ENCODE results near the gene JAK2. TPM values are rescaled to one million over a fixed set of nuclear protein-coding genes. Genes with fewer than 3 reads are reported as not detected.

JAK2 gene
- total RNA-seq, 1 donor from 2014 or later: 12.7 TPM

DNA sequence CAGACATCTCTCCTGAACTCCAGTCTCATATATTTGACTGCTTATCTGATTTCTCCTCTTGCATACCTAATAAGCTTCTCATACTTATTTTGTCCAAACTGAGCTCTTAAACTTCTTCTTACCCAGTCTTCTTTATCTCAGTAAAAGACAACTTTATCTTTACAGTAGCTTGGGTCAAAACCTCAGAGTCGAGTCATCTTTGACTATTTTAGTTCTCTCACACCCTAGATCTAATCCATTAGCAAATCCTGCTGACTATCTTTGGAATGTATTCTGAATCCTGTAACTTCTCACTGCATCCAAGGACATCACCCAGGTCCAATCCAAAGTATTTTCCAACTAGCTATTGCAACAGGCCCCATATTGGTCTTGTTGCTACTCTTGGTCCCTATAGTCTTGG lies 11.8 kb upstream of the JAK2 start:
- no peak for ATAC-seq (ENCODE audit: poor library complexity)
- DNase-seq: no peak
- intact Hi-C loops (cut with DNase I): no loop called here

DNA sequence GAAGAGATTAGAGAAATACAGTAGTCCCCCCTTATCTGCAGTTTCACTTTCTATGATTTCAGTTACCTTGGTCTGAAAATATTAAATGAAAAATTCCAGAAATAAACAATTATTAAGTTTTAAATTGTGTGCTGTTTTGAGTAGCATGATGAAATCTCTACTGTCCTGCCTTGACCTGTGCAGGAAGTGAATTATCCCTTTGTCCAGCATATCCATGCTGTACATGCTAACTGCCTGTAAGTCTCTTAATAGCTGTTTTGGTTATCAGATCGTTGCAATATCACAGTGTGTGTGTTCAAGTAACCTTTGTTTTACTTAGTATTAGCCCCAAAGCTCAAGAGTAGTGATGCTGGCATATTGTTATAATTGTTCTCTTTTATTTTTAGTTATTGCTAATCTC lies 11.2 kb upstream of the JAK2 start:
- no peak for ATAC-seq (ENCODE audit: poor library complexity)
- intact Hi-C loops (cut with DNase I): no loop called here
- no peak for DNase-seq

DNA sequence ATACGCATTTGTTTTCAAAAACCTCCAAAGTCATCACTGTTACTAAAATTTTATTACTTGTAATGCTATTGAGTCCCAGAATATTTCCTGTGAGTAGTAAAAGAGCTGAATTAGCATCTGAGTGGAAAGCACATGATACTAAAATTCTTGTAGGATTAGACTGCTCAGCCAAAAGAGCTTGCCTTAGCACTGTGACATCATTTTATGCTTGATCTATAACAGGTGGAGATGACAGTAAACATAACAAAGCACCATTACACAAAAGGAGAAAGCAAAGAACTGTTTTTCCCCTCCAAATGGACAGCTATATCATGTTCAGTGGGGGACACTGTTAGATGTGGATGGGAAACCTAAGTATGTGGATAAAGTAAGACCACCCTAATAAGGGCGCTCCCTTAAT lies 5.8 kb upstream of the JAK2 start:
- intact Hi-C loops (cut with DNase I): no loop called here
- no peak for DNase-seq
- ATAC-seq (ENCODE audit: poor library complexity): no peak

DNA sequence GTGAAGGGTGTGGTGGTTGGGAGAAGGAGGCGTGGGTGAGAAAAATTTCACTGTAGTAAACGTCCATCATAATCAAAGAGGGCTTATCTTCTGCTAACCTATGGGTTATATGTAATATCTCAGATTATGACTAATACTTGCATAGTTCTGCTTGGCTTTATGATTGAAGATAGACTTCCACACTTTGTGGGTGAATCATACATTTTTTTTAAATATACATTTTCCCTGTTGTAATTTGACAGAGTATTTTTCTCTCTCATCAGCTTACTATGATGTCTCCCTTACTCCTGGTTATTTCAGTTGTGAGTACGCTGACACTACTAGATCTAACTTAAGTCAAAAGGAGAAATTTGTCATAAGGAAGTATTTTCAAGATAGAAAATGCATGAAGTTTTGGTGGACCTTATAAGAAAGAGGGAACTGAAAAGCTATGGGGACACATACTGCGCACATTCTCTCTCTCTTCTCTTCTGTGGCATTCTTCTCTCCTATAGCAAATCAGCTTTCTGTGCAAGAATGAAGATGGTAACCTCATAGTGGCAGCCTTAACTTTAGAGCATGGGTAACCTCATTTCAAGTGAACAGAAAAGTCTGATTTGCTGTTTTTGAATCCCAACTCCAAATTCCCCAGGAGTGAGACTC lies 4.9 kb upstream of the JAK2 start:
- ATAC-seq (ENCODE audit: poor library complexity): no peak
- intact Hi-C loops (cut with DNase I): loop anchor here (10.0 kb wide), 1 partner anchor 185 kb away; the partner anchor contains the start of gene RCL1
- no peak for DNase-seq

DNA sequence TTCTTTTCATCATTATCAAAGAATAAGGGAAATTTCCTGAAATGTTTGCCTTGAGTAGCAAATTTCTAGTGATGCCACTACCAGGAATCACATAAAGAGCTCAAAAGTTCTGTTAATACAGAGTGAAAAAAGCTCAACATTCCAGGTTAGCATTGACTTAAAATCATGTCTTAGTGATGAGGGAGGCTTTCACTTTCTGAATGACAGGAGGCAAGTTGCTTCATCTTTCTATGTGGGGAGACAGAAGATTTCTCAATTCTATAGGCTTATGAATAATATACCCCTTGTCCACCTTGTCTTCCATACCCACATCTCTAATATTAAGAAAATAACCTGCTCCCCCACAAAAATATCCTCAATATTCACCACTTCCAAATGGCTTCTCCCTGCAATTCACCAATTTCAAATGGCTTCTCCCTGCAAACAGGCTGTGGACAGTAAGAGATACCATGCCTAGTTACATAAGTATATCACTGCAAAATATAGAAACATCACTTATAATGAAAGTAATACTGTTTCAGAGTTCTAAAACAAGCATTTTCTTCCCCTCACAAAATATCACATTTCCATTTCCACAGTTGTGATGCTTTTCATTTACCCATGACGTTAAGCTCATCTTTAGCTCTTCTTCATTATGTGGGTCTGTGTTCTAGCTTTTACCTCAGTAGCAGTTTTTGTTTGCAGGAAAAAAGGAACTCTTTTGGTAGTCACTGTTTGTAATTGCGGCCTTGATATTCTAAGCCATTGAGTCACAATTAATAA lies 2.2 kb upstream of the JAK2 start:
- intact Hi-C loops (cut with DNase I): loop anchor here (10.0 kb wide), 1 partner anchor 188 kb away; the partner anchor contains the start of gene RCL1
- ATAC-seq (ENCODE audit: poor library complexity) (no peak), DNase-seq (no peak)

DNA sequence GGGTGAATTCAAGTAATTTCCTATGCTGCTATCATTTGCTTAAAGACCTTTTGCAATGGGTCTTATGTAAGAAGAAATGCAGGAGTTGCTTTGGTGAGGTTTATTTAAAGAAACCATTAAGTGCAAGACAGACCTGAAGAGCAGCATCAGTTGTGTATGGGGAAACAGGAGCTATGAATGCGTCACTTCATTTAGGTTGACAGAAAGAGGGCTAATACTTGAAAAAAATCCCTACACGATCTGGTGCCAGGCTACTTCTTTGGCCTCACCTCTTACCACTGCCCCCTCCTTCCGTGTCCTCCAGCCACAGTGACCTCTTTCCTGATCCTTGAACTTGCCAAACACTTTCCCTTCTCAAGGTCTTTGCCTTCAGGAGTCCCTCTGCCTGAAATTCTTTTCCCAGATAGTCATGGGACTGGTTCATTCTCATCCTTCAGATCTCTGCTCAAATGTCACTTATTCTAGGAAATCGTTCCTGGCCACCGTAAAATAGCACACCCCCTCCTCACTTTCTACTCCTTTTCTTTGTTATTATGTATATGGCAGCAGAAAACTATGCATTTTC lies 1.4 kb upstream of the JAK2 start:
- DNase-seq (no peak), ATAC-seq (ENCODE audit: poor library complexity) (no peak)
- intact Hi-C loops (cut with DNase I): loop anchor here (10.0 kb wide), 1 partner anchor 189 kb away; the partner anchor contains the start of gene RCL1

DNA sequence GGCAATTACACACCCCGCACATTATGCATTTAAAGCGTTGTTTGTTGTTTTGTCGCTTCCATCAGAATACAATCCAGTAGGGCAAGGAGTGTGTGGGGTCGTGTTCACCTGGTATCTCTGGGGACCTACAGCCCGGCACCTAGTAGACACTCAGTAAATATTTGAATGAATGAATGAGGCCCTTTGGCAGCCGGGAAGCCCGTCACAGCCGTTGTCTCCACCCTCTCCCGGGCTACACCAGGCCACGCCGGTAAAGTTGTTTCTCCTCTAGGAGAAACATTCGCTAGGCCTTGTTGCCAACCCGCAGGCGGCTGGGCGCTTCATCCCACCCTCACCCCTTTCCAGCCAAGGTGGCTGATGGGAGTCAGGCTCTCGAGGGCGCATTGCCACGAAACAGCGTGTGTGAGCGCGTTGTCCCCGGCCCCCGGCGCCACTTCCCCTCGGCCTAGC lies 876 bp upstream of the JAK2 start:
- ATAC-seq (ENCODE audit: poor library complexity) (peak; percentile 24), DNase-seq (no peak)
- intact Hi-C loops (cut with DNase I): loop anchor here (10.0 kb wide), 1 partner anchor 189 kb away; the partner anchor contains the start of gene RCL1

DNA sequence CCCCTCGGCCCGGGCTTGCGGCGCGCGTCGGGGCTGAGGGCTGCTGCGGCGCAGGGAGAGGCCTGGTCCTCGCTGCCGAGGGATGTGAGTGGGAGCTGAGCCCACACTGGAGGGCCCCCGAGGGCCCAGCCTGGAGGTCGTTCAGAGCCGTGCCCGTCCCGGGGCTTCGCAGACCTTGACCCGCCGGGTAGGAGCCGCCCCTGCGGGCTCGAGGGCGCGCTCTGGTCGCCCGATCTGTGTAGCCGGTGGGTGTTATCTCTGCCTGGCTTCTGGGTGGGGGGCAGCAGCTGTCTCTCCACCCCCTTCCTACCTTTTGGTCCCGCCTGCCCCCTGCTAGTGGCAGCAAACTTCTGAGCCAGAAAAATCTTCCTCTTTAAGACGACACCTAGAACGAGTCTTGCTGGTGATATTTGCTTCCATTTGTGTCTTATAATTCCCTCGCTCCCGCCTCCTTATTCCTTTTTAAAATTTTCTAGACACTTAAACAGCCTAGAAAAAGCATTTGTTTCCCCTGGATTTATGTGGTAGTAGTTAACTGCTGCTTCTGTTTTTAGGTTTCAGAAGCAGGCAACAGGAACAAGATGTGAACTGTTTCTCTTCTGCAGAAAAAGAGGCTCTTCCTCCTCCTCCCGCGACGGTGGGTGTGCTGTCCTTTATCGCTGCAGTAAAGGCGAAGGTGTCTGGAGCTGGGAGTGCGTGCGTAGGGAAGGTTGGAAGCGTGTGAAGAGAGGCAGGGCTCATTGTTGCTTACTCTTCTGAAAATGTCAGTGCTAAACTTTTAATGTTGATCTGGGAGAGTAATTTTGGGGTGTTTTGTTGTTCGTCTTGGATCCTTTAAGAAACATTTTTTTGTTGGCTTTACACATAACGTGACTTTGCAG lies 554 bp downstream of the JAK2 start:
- peak; percentile 32 for ATAC-seq (ENCODE audit: poor library complexity)
- DNase-seq: peak; percentile 54
- intact Hi-C loops (cut with DNase I): loop anchor here (5.0 to 10.0 kb wide), 2 partner anchors 191 to 223 kb away; partner anchors contain the start of gene RCL1

DNA sequence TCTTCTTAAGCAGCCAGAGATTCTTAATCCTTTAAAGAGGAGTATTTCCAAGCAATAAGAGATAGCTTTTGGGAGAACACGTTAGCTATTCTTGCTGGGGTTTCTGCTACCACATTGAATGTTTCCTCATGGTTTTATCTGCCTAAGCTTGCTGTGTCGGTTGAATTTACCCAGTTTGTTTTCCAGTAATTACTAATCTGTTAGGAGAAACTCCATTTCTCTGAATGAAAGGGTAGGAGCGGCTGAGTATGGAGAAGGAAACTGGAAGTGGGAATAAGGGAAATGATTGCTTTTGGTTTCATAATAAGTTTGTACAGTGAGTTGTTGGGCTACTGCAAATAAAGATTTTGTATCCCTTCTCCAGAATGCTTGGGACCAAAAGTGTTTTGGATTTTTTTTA lies 1.2 kb downstream of the JAK2 start:
- no peak for DNase-seq
- no peak for ATAC-seq (ENCODE audit: poor library complexity)
- intact Hi-C loops (cut with DNase I): loop anchor here (5.0 to 10.0 kb wide), 2 partner anchors 191 to 224 kb away; partner anchors contain the start of gene RCL1

DNA sequence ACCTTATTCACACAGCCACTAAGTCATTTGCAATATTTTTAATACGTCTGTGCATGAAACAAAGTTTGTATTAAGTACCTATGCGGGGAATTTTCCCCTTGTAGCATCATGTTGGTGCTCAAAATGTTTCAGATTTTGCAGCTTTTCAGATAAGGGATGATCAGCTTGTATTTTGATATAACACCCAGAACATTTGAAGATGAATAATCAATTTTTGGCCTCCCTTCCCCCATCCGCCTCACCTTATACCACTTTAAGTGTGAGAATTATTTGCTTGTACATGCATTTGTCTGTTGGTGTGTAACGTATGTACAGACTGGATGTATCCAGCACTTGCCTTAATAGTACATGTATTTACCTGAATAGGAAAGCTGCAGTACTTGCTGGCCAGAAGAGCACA lies 1.7 kb downstream of the JAK2 start:
- intact Hi-C loops (cut with DNase I): loop anchor here (5.0 to 10.0 kb wide), 2 partner anchors 192 to 224 kb away; partner anchors contain the start of gene RCL1
- no peak for DNase-seq
- ATAC-seq (ENCODE audit: poor library complexity): no peak

DNA sequence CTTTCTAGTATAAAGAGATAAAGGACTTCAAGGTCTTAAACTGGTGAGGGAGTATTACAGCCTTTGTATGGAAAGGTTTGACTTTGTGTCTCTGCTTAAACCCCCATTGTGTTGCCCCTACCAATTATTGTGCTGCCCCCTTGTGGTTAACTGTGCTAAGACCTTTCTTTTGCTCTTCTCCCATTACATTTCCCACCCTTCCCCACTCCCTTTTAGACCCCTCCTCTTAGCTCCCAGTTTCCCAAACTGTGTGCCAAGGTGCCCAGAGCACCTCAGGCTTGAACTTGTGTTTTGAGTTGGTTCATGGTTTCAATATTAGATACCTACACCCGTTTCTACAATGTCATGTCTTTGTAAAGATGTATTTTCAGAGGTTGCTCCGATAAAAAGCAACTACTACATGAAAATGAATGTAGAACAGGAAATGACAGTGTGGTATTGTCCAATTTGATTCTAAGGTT lies 2.9 kb downstream of the JAK2 start:
- DNase-seq (no peak), ATAC-seq (ENCODE audit: poor library complexity) (no peak)
- intact Hi-C loops (cut with DNase I): loop anchor here (5.0 to 10.0 kb wide), 2 partner anchors 193 to 226 kb away; partner anchors contain the start of gene RCL1

DNA sequence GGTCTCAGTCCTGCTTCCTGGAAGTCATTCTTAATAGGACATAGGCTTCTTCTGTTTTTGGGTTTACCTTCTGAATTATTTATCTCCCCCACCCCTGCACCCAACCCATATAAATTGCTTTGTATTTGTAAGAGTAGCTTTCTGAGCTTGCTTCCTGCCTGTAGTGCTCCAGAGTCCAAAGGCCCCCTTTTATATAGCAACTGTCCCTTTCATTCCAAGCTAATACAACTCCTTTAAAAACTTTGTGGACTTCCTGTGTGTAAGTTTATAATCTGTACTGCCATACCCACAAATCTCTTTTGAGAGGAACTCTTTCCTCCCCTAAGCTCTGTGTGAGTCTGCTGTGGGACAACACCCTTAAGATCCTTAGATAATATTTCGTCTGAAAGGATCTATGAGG lies 7.8 kb downstream of the JAK2 start:
- no peak for ATAC-seq (ENCODE audit: poor library complexity)

DNA sequence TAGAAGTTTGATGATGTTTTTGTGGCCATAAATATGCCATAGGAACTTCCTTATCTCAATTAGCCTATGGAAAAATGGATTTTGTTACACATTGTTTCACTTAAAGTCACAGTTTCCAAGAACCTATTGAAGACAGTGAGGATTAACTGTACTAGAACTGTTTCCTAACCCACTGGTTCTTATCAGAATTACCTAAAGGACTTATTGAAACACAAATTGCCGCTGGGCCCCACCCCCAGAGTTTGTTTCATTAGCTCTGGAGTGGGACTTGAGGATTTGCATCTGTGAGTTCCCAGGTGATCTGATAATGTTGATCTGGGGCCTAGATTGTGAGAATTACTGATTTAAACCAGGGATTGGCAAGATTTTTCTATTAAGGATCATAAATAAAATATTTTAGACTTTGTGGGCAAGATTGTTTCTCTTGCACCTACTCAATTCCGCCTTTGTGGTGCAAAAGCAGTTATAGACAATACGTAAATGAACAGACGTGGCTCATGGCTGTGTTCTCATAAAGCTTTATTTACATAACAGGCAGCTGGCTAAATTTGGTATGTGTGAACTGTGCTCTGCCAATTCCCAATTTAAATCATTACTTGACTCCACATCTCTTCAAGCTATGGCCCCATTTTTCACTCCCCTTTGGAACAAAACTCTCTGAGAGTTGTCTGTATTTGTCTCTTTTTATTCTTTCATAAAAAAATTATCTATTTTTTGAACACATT lies 9.3 kb downstream of the JAK2 start:
- ATAC-seq (ENCODE audit: poor library complexity) (no peak), DNase-seq (no peak)
- intact Hi-C loops (cut with DNase I): no loop called here

More for the DNA sequence above, 7.8 kb downstream of the JAK2 start:
- no peak for DNase-seq
- intact Hi-C loops (cut with DNase I): no loop called here

DNA sequence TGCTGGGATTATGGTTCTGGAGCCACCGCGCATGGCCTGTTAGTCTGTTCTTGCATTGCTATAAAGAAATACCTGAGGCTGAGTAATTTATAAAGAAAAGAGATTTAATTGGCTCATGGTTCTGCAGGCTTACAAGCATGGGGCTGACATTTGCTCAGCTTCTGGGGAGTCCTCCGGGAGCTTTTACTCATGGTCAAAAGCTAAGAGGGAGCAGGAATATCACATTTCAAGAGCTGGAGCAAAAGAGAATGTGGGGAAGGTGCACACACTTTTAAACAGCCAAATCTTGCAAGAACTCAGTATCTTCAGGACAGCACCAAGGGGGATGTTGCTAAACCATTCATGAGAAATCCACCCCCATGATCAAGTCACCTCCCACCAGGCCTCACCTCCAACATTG lies 12.1 kb downstream of the JAK2 start:
- no peak for ATAC-seq (ENCODE audit: poor library complexity)

DNA sequence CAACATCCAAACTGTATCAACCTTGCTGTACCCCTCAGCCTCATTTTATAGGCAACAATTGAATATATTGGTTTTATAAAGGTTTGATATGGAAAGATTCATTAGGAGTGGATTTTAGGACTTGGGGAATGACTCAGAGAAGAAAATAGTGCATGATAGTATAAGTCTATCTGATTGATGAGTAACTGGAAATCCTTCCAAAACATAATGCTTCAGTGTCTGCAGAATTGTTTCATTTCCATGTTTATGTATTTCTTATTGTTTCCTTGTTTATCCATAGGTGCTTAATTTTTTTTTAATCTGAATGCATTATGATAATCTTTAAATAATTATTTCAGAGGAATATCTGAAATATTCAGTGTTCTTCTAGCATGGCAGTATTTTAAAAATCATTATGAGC lies 12.6 kb downstream of the JAK2 start:
- ATAC-seq (ENCODE audit: poor library complexity) (no peak), DNase-seq (no peak)
- intact Hi-C loops (cut with DNase I): no loop called here

More for the DNA sequence above, 12.1 kb downstream of the JAK2 start:
- intact Hi-C loops (cut with DNase I): no loop called here
- no peak for DNase-seq

DNA sequence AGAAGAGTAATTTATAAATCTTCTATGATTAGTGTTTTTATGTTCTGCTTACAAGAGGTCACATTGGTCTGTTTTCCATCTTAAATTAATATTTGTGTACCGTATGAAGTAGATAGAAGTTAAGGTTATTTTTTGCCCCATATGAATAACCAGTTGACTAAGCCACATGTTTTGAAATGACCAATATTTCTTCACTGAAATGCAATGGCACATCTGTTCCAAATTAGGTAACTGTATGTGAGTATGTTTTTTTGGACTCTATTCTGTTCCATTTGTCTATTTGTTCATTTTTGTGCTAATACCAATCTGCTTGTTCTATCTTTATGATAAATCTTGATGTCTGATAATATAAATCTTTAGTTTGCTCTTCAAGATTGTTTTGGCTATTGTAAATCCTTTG lies 17.7 kb downstream of the JAK2 start:
- ATAC-seq (ENCODE audit: poor library complexity) (no peak), DNase-seq (no peak)
- intact Hi-C loops (cut with DNase I): no loop called here

DNA sequence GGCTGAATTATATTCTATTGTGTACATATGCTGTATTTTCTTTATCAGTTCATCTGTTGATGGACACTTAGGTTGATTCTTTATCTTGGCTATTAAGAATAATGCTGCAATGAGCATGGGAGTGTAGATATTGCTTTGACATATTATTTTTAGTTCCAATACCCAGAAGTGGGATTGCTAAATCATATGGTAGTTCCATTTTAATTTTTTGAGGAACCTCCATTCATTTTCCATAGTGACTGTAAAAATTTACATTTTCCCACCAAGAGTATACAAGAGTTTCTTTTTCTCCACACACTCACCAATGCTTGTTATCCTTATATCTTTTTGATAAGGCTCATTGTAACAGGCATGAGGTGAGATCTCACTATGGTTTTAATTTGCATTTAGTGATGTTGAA lies 19.4 kb downstream of the JAK2 start:
- intact Hi-C loops (cut with DNase I): no loop called here
- no peak for DNase-seq
- no peak for ATAC-seq (ENCODE audit: poor library complexity)

DNA sequence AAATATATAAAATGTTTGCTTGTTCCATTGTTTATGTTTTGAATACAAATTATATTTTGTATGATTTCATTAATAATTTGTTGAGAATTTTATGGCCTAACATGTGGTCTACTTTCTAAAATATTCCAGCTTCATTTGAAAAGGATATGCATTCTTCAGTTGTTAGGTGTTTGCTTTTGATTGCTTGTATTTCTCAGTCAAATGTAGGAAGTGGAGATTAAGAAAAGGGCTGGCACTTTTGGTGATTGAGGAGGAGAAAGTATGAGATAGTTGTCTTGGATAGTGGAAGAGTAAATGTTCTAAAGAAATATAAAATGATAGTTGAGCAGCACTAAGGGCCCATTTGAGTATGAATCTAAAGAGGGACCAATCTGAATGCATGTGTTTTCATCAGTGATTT lies 23.1 kb downstream of the JAK2 start:
- ATAC-seq (ENCODE audit: poor library complexity) (no peak), DNase-seq (no peak)
- intact Hi-C loops (cut with DNase I): no loop called here
